ENCODE data around the gene MPV17.

Gene MPV17

GRCh38 chr2:27263287-27264252 lies 59.3 kb downstream of the MPV17 start:
- no peak for DNase-seq

GRCh38 chr2:27262379-27263286 lies 60.3 kb downstream of the MPV17 start, which contains the start of gene SLC30A3:
SLC30A3 (minus strand) TSS chr2:27263047; CDS start chr2:27262906, 141 bp downstream.
- no peak for DNase-seq

- DNase-seq = no peak
Observed at GRCh38 chr2:27261926-27262298, 61.0 kb downstream of the MPV17 start.

DNA sequence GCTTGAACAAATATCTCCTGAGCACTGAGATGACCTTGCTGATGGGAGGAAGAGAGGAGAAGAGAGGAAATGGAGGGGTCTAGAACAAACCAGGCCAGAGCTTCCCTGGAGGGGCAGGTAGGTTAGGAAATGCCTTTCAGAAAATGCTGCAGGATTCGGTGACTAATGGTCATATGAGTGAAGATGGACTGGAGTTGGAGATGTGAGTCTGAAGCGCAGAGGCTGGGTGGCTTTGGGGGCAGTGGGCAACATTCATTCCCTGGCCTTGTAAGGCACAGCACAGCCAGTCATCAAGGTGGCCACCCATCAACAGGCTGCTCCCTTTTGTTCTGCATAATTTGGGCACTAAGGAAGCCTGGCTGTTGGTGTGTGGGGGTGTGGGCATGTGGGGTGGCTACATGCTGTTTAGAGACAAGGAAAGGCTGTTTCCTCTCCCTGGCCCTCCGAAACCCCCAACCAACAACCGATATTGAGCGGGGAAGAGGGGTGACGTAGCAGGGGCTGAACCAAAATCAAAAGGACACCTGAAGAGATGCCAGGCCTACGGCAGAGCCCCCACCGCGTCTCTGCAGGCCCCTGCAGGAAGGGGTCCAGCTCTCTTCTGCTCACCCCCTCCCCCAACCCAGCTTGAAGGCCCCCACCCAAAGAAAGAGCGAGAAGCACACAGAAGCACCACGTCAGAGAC lies 61.5 kb downstream of the MPV17 start:
- DNase-seq = no peak
